ENCODE results near the gene ADRA2C. TPM values are rescaled to one million over a fixed set of nuclear protein-coding genes. Genes with fewer than 3 reads are reported as not detected.

Gene ADRA2C
- total RNA-seq, 2 experiments from 2014 or later: not detected

- no peaks in the 10 kb centered on the region for H3K36me3 Mint-ChIP-seq
- peaks cover 3% of the 10 kb centered on the region for H3K4me1 Mint-ChIP-seq
Observed at GRCh38 chr4:3725936-3726870, 40.0 kb upstream of the ADRA2C start.

GRCh38 chr4:3727847-3728469 lies 38.2 kb upstream of the ADRA2C start:
- ATAC-seq (ENCODE audit: low read depth) (no peak), DNase-seq (no peak)
- H3K27ac Mint-ChIP-seq: no peak overlapping the region
- H3K36me3 Mint-ChIP-seq: no peaks in the 10 kb centered on the region
- H3K9me3 Mint-ChIP-seq: no peaks in the 10 kb centered on the region
- POLR2A ChIA-PET: no interaction called here
- H3K4me1 Mint-ChIP-seq: peaks cover 3% of the 10 kb centered on the region
- no peak overlapping the region for H3K4me3 Mint-ChIP-seq
- peaks cover 7% of the 10 kb centered on the region for H3K27me3 Mint-ChIP-seq

More at GRCh38 chr4:3725936-3726870, 40.0 kb upstream of the ADRA2C start:
- H3K9me3 Mint-ChIP-seq: no peaks in the 10 kb centered on the region
- POLR2A ChIA-PET: no interaction called here
- no peak for ATAC-seq (ENCODE audit: low read depth)
- H3K27ac Mint-ChIP-seq: no peak overlapping the region
- DNase-seq: no peak
- no peak overlapping the region for H3K4me3 Mint-ChIP-seq
- H3K27me3 Mint-ChIP-seq: peaks cover 7% of the 10 kb centered on the region

GRCh38 chr4:3729188-3729881 lies 36.9 kb upstream of the ADRA2C start:
- Mint-ChIP-seq H3K4me1 (peaks cover 3% of the 10 kb centered on the region), H3K36me3 (no peaks in the 10 kb centered on the region), H3K9me3 (no peaks in the 10 kb centered on the region), H3K27me3 (peaks cover 6% of the 10 kb centered on the region), H3K27ac (no peak overlapping the region), H3K4me3 (no peak overlapping the region)
- POLR2A ChIA-PET: no interaction called here
- DNase-seq (no peak), ATAC-seq (ENCODE audit: low read depth) (no peak)

DNA sequence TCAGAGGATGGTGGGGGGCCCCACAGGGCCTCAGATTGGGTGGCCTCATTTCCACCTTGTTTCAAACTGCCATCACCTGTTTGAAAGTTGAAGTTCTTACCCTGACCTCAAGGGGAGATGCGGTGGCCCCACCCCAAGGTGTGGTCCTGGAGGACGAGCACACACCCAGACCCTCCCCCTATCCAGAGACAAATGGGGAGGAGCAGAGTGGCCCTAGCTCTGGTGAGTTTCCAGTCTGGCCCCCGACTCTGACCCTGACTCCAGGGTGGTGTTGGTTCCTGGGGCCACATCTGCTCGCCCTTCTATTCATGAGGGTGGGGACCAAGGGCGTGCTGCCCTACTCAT lies 36.3 kb upstream of the ADRA2C start:
- DNase-seq (no peak), ATAC-seq (ENCODE audit: low read depth) (no peak)
- peaks cover under 1% of the 10 kb centered on the region for H3K27me3 Mint-ChIP-seq
- H3K9me3 Mint-ChIP-seq: no peaks in the 10 kb centered on the region
- POLR2A ChIA-PET: no interaction called here
- H3K27ac Mint-ChIP-seq: no peak overlapping the region
- no peak overlapping the region for H3K4me3 Mint-ChIP-seq
- H3K4me1 Mint-ChIP-seq: no peaks in the 10 kb centered on the region
- no peaks in the 10 kb centered on the region for H3K36me3 Mint-ChIP-seq

GRCh38 chr4:3730422-3731190 lies 35.6 kb upstream of the ADRA2C start:
- Mint-ChIP-seq H3K9me3 (no peaks in the 10 kb centered on the region), H3K4me3 (no peak overlapping the region), H3K27me3 (no peaks in the 10 kb centered on the region), H3K27ac (no peak overlapping the region), H3K4me1 (no peaks in the 10 kb centered on the region), H3K36me3 (no peaks in the 10 kb centered on the region)
- POLR2A ChIA-PET: no interaction called here
- DNase-seq (no peak), ATAC-seq (ENCODE audit: low read depth) (no peak)

GRCh38 chr4:3732076-3733028 lies 33.8 kb upstream of the ADRA2C start:
- Mint-ChIP-seq H3K36me3 (no peaks in the 10 kb centered on the region), H3K27ac (no peak overlapping the region), H3K9me3 (no peaks in the 10 kb centered on the region), H3K27me3 (no peaks in the 10 kb centered on the region), H3K4me1 (no peaks in the 10 kb centered on the region), H3K4me3 (no peak overlapping the region)
- ATAC-seq (ENCODE audit: low read depth) (no peak), DNase-seq (no peak)
- POLR2A ChIA-PET: no interaction called here

DNA sequence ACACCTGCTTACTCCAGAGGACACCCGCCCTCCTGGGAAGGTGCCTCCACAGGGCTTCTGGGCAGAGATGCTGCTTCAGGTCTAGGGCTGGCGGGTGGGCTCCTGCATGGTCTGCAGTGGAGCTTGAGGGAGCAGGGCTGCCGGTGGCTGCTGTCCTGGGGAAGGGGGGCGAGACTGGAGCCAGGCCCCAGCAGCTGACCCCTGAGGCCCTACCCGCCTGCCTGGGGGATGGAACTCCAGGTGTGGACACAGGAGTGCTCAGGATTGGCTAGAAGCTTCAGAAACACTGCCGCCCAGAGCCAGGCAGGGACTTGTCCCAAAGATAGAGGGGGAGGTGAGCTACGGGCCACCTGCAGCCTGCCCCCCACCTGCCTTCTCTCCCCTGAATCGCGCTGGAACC lies 33.0 kb upstream of the ADRA2C start:
- no peak overlapping the region for H3K4me3 Mint-ChIP-seq
- no peak for ATAC-seq (ENCODE audit: low read depth)
- no peaks in the 10 kb centered on the region for H3K27me3 Mint-ChIP-seq
- POLR2A ChIA-PET: no interaction called here
- H3K36me3 Mint-ChIP-seq: no peaks in the 10 kb centered on the region
- H3K9me3 Mint-ChIP-seq: no peaks in the 10 kb centered on the region
- no peaks in the 10 kb centered on the region for H3K4me1 Mint-ChIP-seq
- no peak for DNase-seq
- no peak overlapping the region for H3K27ac Mint-ChIP-seq

DNA sequence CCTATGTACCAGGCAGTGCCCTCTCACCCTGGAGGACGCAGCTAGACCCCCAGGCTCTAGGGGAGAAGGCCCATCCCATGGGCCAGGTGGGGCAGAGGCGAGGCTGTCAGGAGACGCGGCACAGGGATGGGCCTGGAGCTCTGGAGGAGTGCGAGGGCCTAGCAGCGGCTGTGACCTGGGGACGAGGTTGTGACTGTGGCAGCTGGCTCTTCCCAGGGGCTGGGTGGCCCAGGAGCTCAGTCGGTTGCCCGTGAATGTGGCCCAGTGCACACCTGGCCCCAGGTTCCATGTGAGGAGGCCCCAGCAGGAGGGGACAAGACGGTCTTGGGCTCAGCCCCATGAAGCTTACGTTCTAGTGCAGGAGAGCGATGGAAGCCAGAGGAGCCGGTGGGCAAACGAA lies 31.0 kb upstream of the ADRA2C start:
- Mint-ChIP-seq H3K27ac (no peak overlapping the region), H3K4me3 (no peak overlapping the region), H3K27me3 (no peaks in the 10 kb centered on the region), H3K9me3 (no peaks in the 10 kb centered on the region), H3K36me3 (no peaks in the 10 kb centered on the region), H3K4me1 (no peaks in the 10 kb centered on the region)
- POLR2A ChIA-PET: no interaction called here
- ATAC-seq (ENCODE audit: low read depth) (no peak), DNase-seq (no peak)

DNA sequence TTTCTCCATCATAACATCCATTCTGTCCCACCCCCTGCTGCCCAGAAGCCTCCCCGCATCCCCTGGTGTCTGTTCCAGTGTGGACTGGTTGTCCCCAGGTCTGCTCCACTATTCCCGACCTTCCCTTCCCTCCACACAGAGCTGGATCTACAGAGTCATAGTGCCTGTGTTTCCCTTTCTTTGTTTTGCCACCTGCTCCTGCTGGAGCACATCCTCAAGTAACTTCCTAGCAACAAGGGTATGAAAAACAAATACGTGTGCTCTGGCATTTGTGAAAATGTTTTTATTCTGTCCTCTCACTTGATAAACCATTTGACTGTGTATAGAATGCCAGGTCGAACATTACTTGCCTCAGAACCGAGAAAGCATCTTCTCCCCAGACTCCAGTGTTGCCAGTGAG lies 29.9 kb upstream of the ADRA2C start:
- Mint-ChIP-seq H3K27ac (no peak overlapping the region), H3K27me3 (no peaks in the 10 kb centered on the region), H3K4me1 (no peaks in the 10 kb centered on the region), H3K36me3 (no peaks in the 10 kb centered on the region), H3K4me3 (no peak overlapping the region), H3K9me3 (no peaks in the 10 kb centered on the region)
- DNase-seq (no peak), ATAC-seq (ENCODE audit: low read depth) (no peak)
- POLR2A ChIA-PET: no interaction called here

DNA sequence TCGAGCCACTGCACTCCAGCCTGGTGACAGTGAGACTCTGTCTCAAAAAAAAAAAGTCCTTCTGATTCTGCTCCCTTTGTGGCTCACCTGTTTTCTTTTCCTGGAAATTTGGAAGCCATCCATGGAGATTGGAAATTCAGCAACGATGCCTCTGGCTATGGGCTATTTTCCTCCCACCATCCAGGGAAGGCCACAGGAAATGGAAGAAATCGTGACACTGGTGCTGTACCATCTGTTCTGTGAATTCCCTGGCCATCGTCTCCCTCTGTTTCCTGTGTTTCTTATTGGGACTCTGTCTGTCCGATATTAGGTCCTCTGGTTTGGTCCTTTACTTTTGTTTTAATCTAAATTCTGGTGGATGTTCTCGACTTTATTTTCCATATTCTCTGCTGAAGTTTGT lies 29.4 kb upstream of the ADRA2C start:
- DNase-seq (no peak), ATAC-seq (ENCODE audit: low read depth) (no peak)
- no peaks in the 10 kb centered on the region for H3K36me3 Mint-ChIP-seq
- no peaks in the 10 kb centered on the region for H3K4me1 Mint-ChIP-seq
- H3K9me3 Mint-ChIP-seq: no peaks in the 10 kb centered on the region
- POLR2A ChIA-PET: no interaction called here
- H3K4me3 Mint-ChIP-seq: no peak overlapping the region
- no peak overlapping the region for H3K27ac Mint-ChIP-seq
- no peaks in the 10 kb centered on the region for H3K27me3 Mint-ChIP-seq

- Mint-ChIP-seq H3K9me3 (no peaks in the 10 kb centered on the region), H3K27ac (no peak overlapping the region), H3K27me3 (peaks cover 8% of the 10 kb centered on the region), H3K4me3 (no peak overlapping the region), H3K36me3 (no peaks in the 10 kb centered on the region), H3K4me1 (no peaks in the 10 kb centered on the region)
- POLR2A ChIA-PET: no interaction called here
- ATAC-seq (ENCODE audit: low read depth) (no peak), DNase-seq (no peak)
Observed at GRCh38 chr4:3739577-3739976, 26.6 kb upstream of the ADRA2C start.

GRCh38 chr4:3740256-3740655 lies 25.9 kb upstream of the ADRA2C start:
- Mint-ChIP-seq H3K27me3 (peaks cover 12% of the 10 kb centered on the region), H3K27ac (no peak overlapping the region), H3K9me3 (no peaks in the 10 kb centered on the region), H3K36me3 (no peaks in the 10 kb centered on the region), H3K4me1 (no peaks in the 10 kb centered on the region), H3K4me3 (no peak overlapping the region)
- DNase-seq (no peak), ATAC-seq (ENCODE audit: low read depth) (no peak)
- POLR2A ChIA-PET: no interaction called here
